ENCODE data around the gene MPZL1.

Gene MPZL1

GRCh38 chr1:167789501-167789900 is 67.7 kb downstream of the MPZL1 start:
- POLR2A ChIA-PET (ENCODE audit: low non-redundant PET), result no interaction called here
- H3K27ac ChIP-seq, result peak overlapping the region; percentile 88
- peak; percentile 60 for DNase-seq (ENCODE audit: low spot score)
- TF ChIP-seq CTCF (conservative IDR thresholded peaks at IDR 0.05; ENCODE audit: low read depth), result no peak
- CTCF ChIA-PET, result no interaction called here

- peak; percentile 87 for DNase-seq (ENCODE audit: low spot score)
- CTCF ChIA-PET, result interaction anchor here (1.2 kb wide), 1 partner anchor 12 kb away, joined by 3 read pairs; no protein-coding TSS in a partner anchor
- no peak for TF ChIP-seq CTCF (conservative IDR thresholded peaks at IDR 0.05; ENCODE audit: low read depth)
- H3K27ac ChIP-seq, result peak overlapping the region; percentile 88
- POLR2A ChIA-PET (ENCODE audit: low non-redundant PET), result interaction anchor here (0.7 kb wide), 1 partner anchor 146 kb away, joined by 3 read pairs; the partner anchor contains the start of gene DCAF6
These were observed 68.3 kb downstream of the MPZL1 start for GRCh38 chr1:167790117-167790516.

- POLR2A ChIA-PET (ENCODE audit: low non-redundant PET), result interaction anchor here (0.5 kb wide), 1 partner anchor 38 kb away, joined by 3 read pairs; no protein-coding TSS in a partner anchor
- DNase-seq (ENCODE audit: low spot score), result no peak
- peak overlapping the region; percentile 88; the same call in 1 of the 2 replicates for H3K27ac ChIP-seq
- no peak for TF ChIP-seq CTCF (conservative IDR thresholded peaks at IDR 0.05; ENCODE audit: low read depth)
- CTCF ChIA-PET, result interaction anchor here (0.7 to 1.2 kb wide), 2 partner anchors 11 to 30 kb away, joined by 3 read pairs; no protein-coding TSS in a partner anchor
These were observed 69.8 kb downstream of the MPZL1 start for GRCh38 chr1:167791281-167792187.

GRCh38 chr1:167792188-167792565 is 70.4 kb downstream of the MPZL1 start:
- ChIA-PET CTCF (no interaction called here), POLR2A (ENCODE audit: low non-redundant PET) (no interaction called here)
- no peak for TF ChIP-seq CTCF (conservative IDR thresholded peaks at IDR 0.05; ENCODE audit: low read depth)
- no peak for DNase-seq (ENCODE audit: low spot score)
- H3K27ac ChIP-seq, result peak overlapping the region; percentile 13; the same call in 1 of the 2 replicates

GRCh38 chr1:167794043-167794442 is 72.3 kb downstream of the MPZL1 start:
- POLR2A ChIA-PET (ENCODE audit: low non-redundant PET), result no interaction called here
- DNase-seq (ENCODE audit: low spot score), result no peak

More at GRCh38 chr1:167794043-167794442, 72.3 kb downstream of the MPZL1 start:
- CTCF ChIA-PET, result no interaction called here
- H3K27ac ChIP-seq, result no peak overlapping the region
- TF ChIP-seq CTCF (conservative IDR thresholded peaks at IDR 0.05; ENCODE audit: low read depth), result no peak

All from RWPE1 (cell line).